Osteocyte (in vitro differentiated cells): Measurements from ENCODE around the gene TSPAN33. TPM values are rescaled to one million over a fixed set of nuclear protein-coding genes. Genes with fewer than 3 reads are reported as not detected.

Experiments
- DNase-seq: peaks from one replicate; pipeline ENCODE4 v3.0.0; 2021; ENCODE audit warnings: mixed read lengths; ENCODE audit not compliant: unreplicated experiment; ENCODE audit errors: extremely low spot score
- H3K27ac Mint-ChIP-seq: one replicate; pipeline ENCODE4 v1.8.0; 2021; ENCODE audit warnings: mild to moderate bottlenecking, mixed read lengths; ENCODE audit not compliant: unreplicated experiment
- H3K27me3 Mint-ChIP-seq: one replicate; pipeline ENCODE4 v1.8.0; 2021; ENCODE audit warnings: mixed read lengths; ENCODE audit not compliant: unreplicated experiment
- H3K36me3 Mint-ChIP-seq: one replicate; pipeline ENCODE4 v1.8.0; 2021; ENCODE audit warnings: mixed read lengths; ENCODE audit not compliant: unreplicated experiment
- H3K4me1 Mint-ChIP-seq: one replicate; pipeline ENCODE4 v1.8.0; 2021; ENCODE audit warnings: mixed read lengths; ENCODE audit not compliant: unreplicated experiment
- H3K4me3 Mint-ChIP-seq: one replicate; pipeline ENCODE4 v1.8.0; 2021; ENCODE audit warnings: mild to moderate bottlenecking, moderate library complexity, mixed read lengths; ENCODE audit not compliant: unreplicated experiment
- H3K9me3 Mint-ChIP-seq: one replicate; pipeline ENCODE4 v1.8.0; 2021; ENCODE audit warnings: mixed read lengths; ENCODE audit not compliant: unreplicated experiment
- CTCF ChIP-seq: fragments of 200-600 bp; sonication (generic); IDR thresholded peaks from 2 replicates; pipeline ENCODE4 v1.5.0; 2021; ENCODE audit warnings: antibody characterized with exemption, mild to moderate bottlenecking, moderate library complexity
- total RNA-seq: library from RNA; stranded (reverse); gene quantifications from 2 replicates; pipeline ENCODE4 v1.2.1, GENCODE V29; 2021

Gene TSPAN33
- total RNA-seq, 1 donor from 2014 or later = 1.2 TPM

- no peak for TF ChIP-seq CTCF
- no peak overlapping the region for H3K4me3 Mint-ChIP-seq
- peaks cover 13% of the 10 kb centered on the region for H3K4me1 Mint-ChIP-seq
- no peak for DNase-seq
- no peaks in the 10 kb centered on the region for H3K27me3 Mint-ChIP-seq
- H3K27ac Mint-ChIP-seq = no peak overlapping the region
- H3K36me3 Mint-ChIP-seq = peaks cover 15% of the 10 kb centered on the region
- H3K9me3 Mint-ChIP-seq = no peaks in the 10 kb centered on the region
These were observed 46.8 kb downstream of the TSPAN33 start for GRCh38 chr7:129191272-129191671.

GRCh38 chr7:129193892-129194291 is 49.4 kb downstream of the TSPAN33 start:
- TF ChIP-seq CTCF = no peak
- H3K36me3 Mint-ChIP-seq = peaks cover 15% of the 10 kb centered on the region
- no peak overlapping the region for H3K4me3 Mint-ChIP-seq
- no peak overlapping the region for H3K27ac Mint-ChIP-seq
- H3K9me3 Mint-ChIP-seq = no peaks in the 10 kb centered on the region
- no peaks in the 10 kb centered on the region for H3K27me3 Mint-ChIP-seq
- DNase-seq = no peak
- H3K4me1 Mint-ChIP-seq = peaks cover 13% of the 10 kb centered on the region

- Mint-ChIP-seq H3K4me3 (no peak overlapping the region), H3K4me1 (peaks cover 2% of the 10 kb centered on the region), H3K36me3 (peaks cover 7% of the 10 kb centered on the region), H3K27ac (no peak overlapping the region), H3K27me3 (no peaks in the 10 kb centered on the region), H3K9me3 (no peaks in the 10 kb centered on the region)
- DNase-seq = no peak
- no peak for TF ChIP-seq CTCF
These were observed 53.3 kb downstream of the TSPAN33 start for GRCh38 chr7:129197771-129198170.

- Mint-ChIP-seq H3K9me3 (no peaks in the 10 kb centered on the region), H3K27ac (no peak overlapping the region), H3K27me3 (no peaks in the 10 kb centered on the region), H3K4me3 (no peak overlapping the region), H3K36me3 (peaks cover 3% of the 10 kb centered on the region), H3K4me1 (peaks cover 2% of the 10 kb centered on the region)
- DNase-seq = no peak
- TF ChIP-seq CTCF = no peak
These were observed 54.9 kb downstream of the TSPAN33 start for GRCh38 chr7:129199406-129199805.

GRCh38 chr7:129202058-129202777 is 57.7 kb downstream of the TSPAN33 start:
- no peak overlapping the region for H3K27ac Mint-ChIP-seq
- H3K27me3 Mint-ChIP-seq = no peaks in the 10 kb centered on the region
- H3K4me1 Mint-ChIP-seq = peaks cover 2% of the 10 kb centered on the region
- no peak overlapping the region for H3K4me3 Mint-ChIP-seq
- no peak for TF ChIP-seq CTCF
- H3K36me3 Mint-ChIP-seq = peaks cover 3% of the 10 kb centered on the region
- H3K9me3 Mint-ChIP-seq = no peaks in the 10 kb centered on the region
- DNase-seq = no peak
